Ishikawa (cell line): ENCODE measurements around the gene FKBP10.

Experiments
- CREB1 ChIP-seq: IDR thresholded peaks from 2 replicates; pipeline ENCODE4 v1.6.1; 2012; ENCODE audit warnings: low read depth
- TF ChIP-seq, protein P1 (sequence below): IDR thresholded peaks from 2 replicates; pipeline ENCODE4 v1.6.1; 2012

DNA sequence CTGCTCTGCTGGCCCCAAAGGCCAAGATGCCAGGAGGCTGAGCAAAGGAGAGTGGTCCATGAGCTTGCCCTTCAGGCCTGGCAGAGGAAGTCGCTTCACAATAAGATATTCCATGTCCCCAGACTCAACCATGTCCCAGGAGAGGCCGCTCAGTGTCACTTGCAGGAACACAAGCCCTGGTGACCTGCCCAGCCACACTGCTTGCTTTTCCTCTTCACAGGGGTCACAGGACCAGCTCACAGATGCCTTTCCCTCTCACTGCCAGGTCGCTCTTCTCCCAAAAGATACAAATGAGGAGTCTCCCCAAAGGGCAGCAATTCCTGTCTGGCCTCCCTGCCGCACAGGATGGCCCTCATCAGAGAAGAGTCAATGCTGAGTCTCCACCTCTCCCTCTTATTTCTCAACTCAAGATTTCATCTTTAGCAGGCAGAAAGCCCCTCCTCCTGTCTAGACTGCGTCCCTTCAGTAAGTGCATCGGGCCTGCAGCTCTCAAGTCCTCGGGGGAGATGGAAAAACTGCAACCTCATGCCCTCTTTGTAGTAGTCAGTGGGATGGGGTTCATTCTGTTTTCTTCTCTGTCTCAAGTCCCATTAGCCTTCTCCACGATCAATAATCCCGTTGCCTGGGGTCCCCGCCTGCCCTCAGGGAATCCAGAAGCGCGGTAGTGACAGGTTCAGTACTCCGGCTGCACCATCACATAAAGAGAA lies 31.2 kb upstream of the FKBP10 start:
- no peak for TF ChIP-seq CREB1
- TF ChIP-seq, protein P1, sequence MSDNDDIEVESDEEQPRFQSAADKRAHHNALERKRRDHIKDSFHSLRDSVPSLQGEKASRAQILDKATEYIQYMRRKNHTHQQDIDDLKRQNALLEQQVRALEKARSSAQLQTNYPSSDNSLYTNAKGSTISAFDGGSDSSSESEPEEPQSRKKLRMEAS, result no peak
